HepG2 (cell line): ENCODE results near the gene NCLN. TPM values are rescaled to one million over a fixed set of nuclear protein-coding genes. Genes with fewer than 3 reads are reported as not detected.

Experiments
- ASH2L ChIP-seq: fragments of 300-600, 200-600 bp; sonication (generic); IDR thresholded peaks from 2 replicates; pipeline ENCODE4 v1.7.0; 2017; ENCODE audit warnings: low read depth, mild to moderate bottlenecking, moderate library complexity, mixed read lengths, low read length; ENCODE audit not compliant: insufficient read length
- ATAD3A ChIP-seq: sonication (generic); formaldehyde crosslinking; IDR thresholded peaks from 2 replicates; pipeline ENCODE4 v1.4.0; 2020; ENCODE audit warnings: missing genetic modification reagents
- HCFC1 ChIP-seq: fragments of 150-350 bp; IDR thresholded peaks from 2 replicates; pipeline ENCODE4 v1.6.1; 2014; ENCODE audit warnings: low read depth, low read length
- HNRNPK ChIP-seq: fragments of 200-400 bp; formaldehyde crosslinking; IDR thresholded peaks from 2 replicates; pipeline ENCODE4 v1.6.1; 2018; ENCODE audit warnings: low read length, low read depth, moderate library complexity, mild to moderate bottlenecking; ENCODE audit not compliant: poor library complexity, severe bottlenecking
- MXI1 ChIP-seq: IDR thresholded peaks from 3 replicates; pipeline ENCODE4 v1.6.1; 2012; ENCODE audit warnings: low read depth, low read length, inconsistent platforms, borderline replicate concordance
- NR2C2 ChIP-seq: sonication (generic); formaldehyde crosslinking; IDR thresholded peaks from 2 replicates; pipeline ENCODE4 v1.4.0; 2020; ENCODE audit warnings: missing genetic modification reagents, mild to moderate bottlenecking, moderate library complexity, borderline replicate concordance
- PHF20 ChIP-seq: sonication (generic); formaldehyde crosslinking; IDR thresholded peaks from 2 replicates; pipeline ENCODE4 v1.5.0; 2020; ENCODE audit warnings: mild to moderate bottlenecking, missing genetic modification reagents
- SALL1 ChIP-seq: sonication (generic); formaldehyde crosslinking; IDR thresholded peaks from 2 replicates; pipeline ENCODE4 v1.8.0; 2022; ENCODE audit warnings: mild to moderate bottlenecking, missing genetic modification reagents
- SIN3A ChIP-seq: IDR thresholded peaks from 2 replicates; pipeline ENCODE4 v1.6.1; 2011; ENCODE audit warnings: low read depth, mild to moderate bottlenecking, control low read depth, low read length, borderline replicate concordance
- TBX3 ChIP-seq: fragments of 450-650 bp; IDR thresholded peaks from 2 replicates; pipeline ENCODE4 v1.6.1; 2017; ENCODE audit warnings: antibody characterized with exemption, mild to moderate bottlenecking, inconsistent platforms, borderline replicate concordance
- TEAD3 ChIP-seq: optimal IDR thresholded peaks from 2 replicates; pipeline ENCODE3; 2016; ENCODE audit warnings: borderline replicate concordance
- ZNF143 ChIP-seq: sonication (generic); formaldehyde crosslinking; IDR thresholded peaks from 2 replicates; pipeline ENCODE4 v1.4.0; 2020; ENCODE audit warnings: missing genetic modification reagents
- ZNF282 ChIP-seq: fragments of 450-650 bp; IDR thresholded peaks from 2 replicates; pipeline ENCODE4 v1.6.1; 2018; ENCODE audit not compliant: partially characterized antibody
- ZNF329 ChIP-seq: sonication (generic); formaldehyde crosslinking; IDR thresholded peaks from 2 replicates; pipeline ENCODE4 v1.9.0; 2021; ENCODE audit warnings: low read depth, mild to moderate bottlenecking, missing genetic modification reagents
- ZNF530 ChIP-seq: sonication (generic); formaldehyde crosslinking; IDR thresholded peaks from 2 replicates; pipeline ENCODE4 v1.5.0; 2020; ENCODE audit warnings: low read depth, mild to moderate bottlenecking, missing genetic modification reagents
- polyA plus RNA-seq, 8 experiments: library from polyadenylated mRNA; depleted of rRNA in 3 of 8; stranded (reverse) in 7 of 8; unstranded in 1 of 8; fragments of >200 nt; fragmentation: Illumina TruSeq in 4 of 8; extraction: Trizol in 4 of 8; gene quantifications; 2 replicates each; pipeline versions ENCODE4 v1.2.1 to v1.2.3, GENCODE V29; 2011 to 2016; ENCODE audit warnings: low read depth in 4 of 8, missing spikeins in 1 of 8, mixed read lengths in 1 of 8; ENCODE audit not compliant: insufficient read depth in 1 of 8
- total RNA-seq, 5 experiments: library from RNA; depleted of rRNA; stranded (reverse); fragments of >200 nt; fragmentation: Illumina TruSeq; extraction: Trizol; gene quantifications; 2 replicates each; pipeline ENCODE4 v1.2.3, GENCODE V29; 2016; ENCODE audit warnings: low read depth in 1 of 5
- TF ChIP-seq, protein P1 (sequence below): sonication (generic); formaldehyde crosslinking; IDR thresholded peaks from 2 replicates; pipeline ENCODE4 v1.4.0; 2020; ENCODE audit warnings: mild to moderate bottlenecking, missing genetic modification reagents, borderline replicate concordance
- TF ChIP-seq, protein P2 (sequence below): sonication (generic); formaldehyde crosslinking; IDR thresholded peaks from 2 replicates; pipeline ENCODE4 v1.4.0; 2020; ENCODE audit warnings: missing genetic modification reagents
- TF ChIP-seq, protein P3 (sequence below): sonication (generic); formaldehyde crosslinking; IDR thresholded peaks from 2 replicates; pipeline ENCODE4 v1.4.0; 2020; ENCODE audit warnings: missing genetic modification reagents
- TF ChIP-seq, protein P4 (sequence below): sonication (generic); formaldehyde crosslinking; IDR thresholded peaks from 2 replicates; pipeline ENCODE4 v1.5.0; 2020; ENCODE audit warnings: mild to moderate bottlenecking, missing genetic modification reagents, borderline replicate concordance
- TF ChIP-seq, protein P5 (sequence below): sonication (generic); formaldehyde crosslinking; IDR thresholded peaks from 2 replicates; pipeline ENCODE4 v1.4.0; 2020; ENCODE audit warnings: missing genetic modification reagents

NCLN gene
- total and polyA plus RNA-seq, 2 of the 13 experiments (the other 11 are each of a cell fraction or from before 2014, with no cell fraction given) = 42.6 to 56.0 TPM

DNA sequence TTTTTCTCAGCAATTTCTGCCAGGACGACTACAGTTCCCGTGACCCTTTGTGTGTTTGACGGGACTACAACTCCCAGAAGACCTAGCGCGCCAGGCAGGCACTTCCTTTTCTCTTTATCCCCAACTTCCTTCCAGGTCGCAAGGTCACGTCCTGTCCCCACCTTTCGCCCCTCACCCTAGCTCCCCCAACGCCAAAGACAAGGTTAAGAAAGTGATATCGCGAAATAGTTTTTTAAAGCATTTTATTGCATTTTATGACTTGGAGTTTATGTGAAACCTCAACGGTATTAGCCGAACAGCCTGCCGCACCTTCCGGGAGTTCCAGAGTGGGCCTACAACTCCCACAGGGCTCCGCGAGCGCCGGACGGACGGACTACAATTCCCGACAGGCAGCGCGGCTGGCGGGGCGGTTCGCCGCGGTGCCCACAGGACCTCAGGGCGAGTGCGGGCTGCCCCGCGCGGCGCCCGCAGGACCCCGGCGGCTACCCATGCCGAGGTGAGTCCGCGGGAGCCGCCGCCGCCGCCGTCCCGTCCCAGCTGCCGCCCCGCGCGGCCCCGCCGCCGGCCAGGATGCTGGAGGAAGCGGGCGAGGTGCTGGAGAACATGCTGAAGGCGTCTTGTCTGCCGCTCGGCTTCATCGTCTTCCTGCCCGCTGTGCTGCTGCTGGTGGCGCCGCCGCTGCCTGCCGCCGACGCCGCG lies at the start of gene NCLN (continued):
- TF ChIP-seq, protein P1, sequence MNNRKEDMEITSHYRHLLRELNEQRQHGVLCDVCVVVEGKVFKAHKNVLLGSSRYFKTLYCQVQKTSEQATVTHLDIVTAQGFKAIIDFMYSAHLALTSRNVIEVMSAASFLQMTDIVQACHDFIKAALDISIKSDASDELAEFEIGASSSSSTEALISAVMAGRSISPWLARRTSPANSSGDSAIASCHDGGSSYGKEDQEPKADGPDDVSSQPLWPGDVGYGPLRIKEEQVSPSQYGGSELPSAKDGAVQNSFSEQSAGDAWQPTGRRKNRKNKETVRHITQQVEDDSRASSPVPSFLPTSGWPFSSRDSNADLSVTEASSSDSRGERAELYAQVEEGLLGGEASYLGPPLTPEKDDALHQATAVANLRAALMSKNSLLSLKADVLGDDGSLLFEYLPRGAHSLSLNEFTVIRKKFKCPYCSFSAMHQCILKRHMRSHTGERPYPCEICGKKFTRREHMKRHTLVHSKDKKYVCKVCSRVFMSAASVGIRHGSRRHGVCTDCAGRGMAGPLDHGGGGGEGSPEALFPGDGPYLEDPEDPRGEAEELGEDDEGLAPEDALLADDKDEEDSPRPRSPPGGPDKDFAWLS (CRISPR knock-in tag) = no peak
- TF ChIP-seq SIN3A (peak; percentile 8; the same call in 1 of the 2 replicates), HCFC1 (peak; percentile 93), HNRNPK (no peak), ZNF530 (CRISPR knock-in tag) (no peak), ATAD3A (CRISPR knock-in tag) (no peak), TEAD3 (CRISPR knock-in tag) (peak; percentile 17), PHF20 (peak; percentile 73), ZNF329 (CRISPR knock-in tag) (peak; percentile 59; the same call in 1 of the 2 replicates), ZNF282 (no peak), ASH2L (peak; percentile 81), NR2C2 (CRISPR knock-in tag) (peak; percentile 98), TBX3 (peak; percentile 28; the same call in 1 of the 2 replicates), MXI1 (peak; percentile 80; the same call in 2 of the 3 replicates), ZNF143 (CRISPR knock-in tag) (peak; percentile 90), SALL1 (CRISPR knock-in tag) (0 out of 2 replicates have a peak, but pooled peaks have one; percentile 19)
- TF ChIP-seq, protein P2, sequence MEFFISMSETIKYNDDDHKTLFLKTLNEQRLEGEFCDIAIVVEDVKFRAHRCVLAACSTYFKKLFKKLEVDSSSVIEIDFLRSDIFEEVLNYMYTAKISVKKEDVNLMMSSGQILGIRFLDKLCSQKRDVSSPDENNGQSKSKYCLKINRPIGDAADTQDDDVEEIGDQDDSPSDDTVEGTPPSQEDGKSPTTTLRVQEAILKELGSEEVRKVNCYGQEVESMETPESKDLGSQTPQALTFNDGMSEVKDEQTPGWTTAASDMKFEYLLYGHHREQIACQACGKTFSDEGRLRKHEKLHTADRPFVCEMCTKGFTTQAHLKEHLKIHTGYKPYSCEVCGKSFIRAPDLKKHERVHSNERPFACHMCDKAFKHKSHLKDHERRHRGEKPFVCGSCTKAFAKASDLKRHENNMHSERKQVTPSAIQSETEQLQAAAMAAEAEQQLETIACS (CRISPR knock-in tag) = no peak
- TF ChIP-seq, protein P3, sequence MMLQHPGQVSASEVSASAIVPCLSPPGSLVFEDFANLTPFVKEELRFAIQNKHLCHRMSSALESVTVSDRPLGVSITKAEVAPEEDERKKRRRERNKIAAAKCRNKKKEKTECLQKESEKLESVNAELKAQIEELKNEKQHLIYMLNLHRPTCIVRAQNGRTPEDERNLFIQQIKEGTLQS (CRISPR knock-in tag) = no peak
- TF ChIP-seq, protein P4, sequence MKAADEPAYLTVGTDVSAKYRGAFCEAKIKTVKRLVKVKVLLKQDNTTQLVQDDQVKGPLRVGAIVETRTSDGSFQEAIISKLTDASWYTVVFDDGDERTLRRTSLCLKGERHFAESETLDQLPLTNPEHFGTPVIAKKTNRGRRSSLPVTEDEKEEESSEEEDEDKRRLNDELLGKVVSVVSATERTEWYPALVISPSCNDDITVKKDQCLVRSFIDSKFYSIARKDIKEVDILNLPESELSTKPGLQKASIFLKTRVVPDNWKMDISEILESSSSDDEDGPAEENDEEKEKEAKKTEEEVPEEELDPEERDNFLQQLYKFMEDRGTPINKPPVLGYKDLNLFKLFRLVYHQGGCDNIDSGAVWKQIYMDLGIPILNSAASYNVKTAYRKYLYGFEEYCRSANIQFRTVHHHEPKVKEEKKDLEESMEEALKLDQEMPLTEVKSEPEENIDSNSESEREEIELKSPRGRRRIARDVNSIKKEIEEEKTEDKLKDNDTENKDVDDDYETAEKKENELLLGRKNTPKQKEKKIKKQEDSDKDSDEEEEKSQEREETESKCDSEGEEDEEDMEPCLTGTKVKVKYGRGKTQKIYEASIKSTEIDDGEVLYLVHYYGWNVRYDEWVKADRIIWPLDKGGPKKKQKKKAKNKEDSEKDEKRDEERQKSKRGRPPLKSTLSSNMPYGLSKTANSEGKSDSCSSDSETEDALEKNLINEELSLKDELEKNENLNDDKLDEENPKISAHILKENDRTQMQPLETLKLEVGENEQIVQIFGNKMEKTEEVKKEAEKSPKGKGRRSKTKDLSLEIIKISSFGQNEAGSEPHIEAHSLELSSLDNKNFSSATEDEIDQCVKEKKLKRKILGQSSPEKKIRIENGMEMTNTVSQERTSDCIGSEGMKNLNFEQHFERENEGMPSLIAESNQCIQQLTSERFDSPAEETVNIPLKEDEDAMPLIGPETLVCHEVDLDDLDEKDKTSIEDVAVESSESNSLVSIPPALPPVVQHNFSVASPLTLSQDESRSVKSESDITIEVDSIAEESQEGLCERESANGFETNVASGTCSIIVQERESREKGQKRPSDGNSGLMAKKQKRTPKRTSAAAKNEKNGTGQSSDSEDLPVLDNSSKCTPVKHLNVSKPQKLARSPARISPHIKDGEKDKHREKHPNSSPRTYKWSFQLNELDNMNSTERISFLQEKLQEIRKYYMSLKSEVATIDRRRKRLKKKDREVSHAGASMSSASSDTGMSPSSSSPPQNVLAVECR = peak; percentile 72
- TF ChIP-seq, protein P5, sequence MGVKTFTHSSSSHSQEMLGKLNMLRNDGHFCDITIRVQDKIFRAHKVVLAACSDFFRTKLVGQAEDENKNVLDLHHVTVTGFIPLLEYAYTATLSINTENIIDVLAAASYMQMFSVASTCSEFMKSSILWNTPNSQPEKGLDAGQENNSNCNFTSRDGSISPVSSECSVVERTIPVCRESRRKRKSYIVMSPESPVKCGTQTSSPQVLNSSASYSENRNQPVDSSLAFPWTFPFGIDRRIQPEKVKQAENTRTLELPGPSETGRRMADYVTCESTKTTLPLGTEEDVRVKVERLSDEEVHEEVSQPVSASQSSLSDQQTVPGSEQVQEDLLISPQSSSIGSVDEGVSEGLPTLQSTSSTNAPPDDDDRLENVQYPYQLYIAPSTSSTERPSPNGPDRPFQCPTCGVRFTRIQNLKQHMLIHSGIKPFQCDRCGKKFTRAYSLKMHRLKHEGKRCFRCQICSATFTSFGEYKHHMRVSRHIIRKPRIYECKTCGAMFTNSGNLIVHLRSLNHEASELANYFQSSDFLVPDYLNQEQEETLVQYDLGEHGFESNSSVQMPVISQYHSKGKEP (CRISPR knock-in tag) = no peak
